ENCODE data around the gene ARFRP1. TPM values are rescaled to one million over a fixed set of nuclear protein-coding genes. Genes with fewer than 3 reads are reported as not detected.
"Not testable (repeated sequence)": the region's sequence is repeated elsewhere in the genome, so short reads cannot be mapped to it uniquely, and the experiment has no call there.

ARFRP1 gene
- total RNA-seq, 1 donor from 2014 or later: 52.2 TPM

DNA sequence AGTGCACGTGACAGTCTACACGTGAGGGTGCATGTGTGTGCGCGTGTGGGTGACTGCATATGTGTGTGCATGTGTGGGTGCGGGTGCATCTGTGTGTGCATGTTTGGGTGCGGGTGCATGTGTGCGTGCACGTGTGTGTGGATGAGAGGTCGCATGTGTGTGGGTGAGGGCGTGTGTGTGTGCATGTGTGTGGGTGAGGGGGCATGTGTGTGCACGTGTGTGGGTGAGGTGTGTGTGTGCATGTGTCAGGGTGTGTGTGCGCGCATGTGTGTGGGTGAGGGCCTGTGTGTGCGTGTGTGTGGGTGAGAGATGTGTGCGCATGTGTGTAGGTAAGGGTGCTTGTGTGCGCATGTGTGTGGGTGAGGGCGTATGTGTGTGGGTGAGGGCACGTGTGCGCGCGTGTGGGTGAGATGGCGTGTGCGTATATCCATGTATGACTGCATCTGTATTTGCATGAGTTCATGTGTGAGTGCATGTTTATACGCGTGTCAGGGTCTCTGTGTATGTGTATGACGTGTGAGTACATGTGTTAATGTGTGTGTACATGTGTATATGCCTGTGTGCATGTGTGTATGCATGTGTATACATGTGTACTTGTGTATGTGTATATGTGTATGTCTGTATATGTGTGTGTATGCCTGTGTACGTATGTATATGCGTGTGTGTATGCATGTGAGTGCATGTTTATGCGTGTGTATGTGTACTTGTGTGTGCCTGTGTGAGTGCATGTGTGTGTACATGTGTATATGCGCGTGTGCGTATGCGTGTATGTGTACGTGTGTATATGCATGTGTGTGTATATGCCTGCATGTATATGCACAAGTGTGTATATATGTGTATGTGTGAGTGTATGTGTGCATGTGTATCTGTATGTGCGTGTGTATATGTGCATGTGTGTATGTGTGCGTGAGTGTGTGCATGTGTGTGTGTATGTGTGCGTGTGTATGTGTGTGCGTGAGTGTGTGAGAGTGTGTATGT, 24.6 kb upstream of the ARFRP1 start:
- DNase-seq (ENCODE audit: low spot score): no peak

DNA sequence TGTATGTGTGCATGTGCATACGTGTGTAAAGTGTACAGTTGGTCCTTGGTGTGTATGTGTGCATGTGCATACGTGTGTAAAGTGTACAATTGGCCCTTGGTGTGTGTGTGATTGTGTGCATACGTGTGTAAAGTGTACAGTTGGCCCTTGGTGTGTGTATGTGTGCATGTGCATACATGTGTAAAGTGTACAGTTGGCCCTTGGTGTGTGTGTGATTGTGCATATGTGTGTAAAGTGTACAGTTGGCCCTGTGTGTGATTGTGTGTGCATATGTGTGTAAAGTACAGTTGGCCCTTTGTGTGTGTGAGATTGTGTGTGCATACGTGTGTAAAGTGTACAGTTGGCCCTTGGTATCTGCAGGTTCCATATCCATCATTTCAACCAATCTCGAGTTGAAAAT, 23.6 kb upstream of the ARFRP1 start:
- DNase-seq (ENCODE audit: low spot score): no peak

DNA sequence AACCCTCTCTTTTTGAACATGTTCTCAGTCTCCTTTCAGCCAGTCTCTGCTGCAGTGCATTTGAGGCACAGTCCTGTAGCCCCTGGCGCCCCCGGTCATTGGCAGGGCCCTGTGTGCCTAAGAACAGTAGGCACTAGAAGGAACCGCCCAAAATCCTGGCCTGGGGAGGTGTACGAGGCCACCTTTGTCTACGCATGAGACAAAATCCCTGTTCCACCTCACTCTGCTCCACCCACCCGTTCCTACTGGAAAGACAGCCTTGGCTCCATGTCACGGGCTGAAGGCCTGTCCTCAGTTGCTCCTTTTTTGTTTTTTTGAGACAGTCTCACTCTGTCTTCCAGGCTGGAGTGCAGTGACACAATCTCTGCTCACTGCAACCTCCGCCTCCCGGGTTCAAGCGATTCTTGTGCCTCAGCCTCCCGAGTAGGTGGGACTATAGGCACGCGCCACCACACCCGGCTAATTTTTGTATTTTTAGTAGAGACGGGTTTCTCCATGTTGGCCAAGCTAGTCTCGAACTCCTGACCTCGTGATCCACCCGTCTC, 22.5 kb upstream of the ARFRP1 start:
- DNase-seq (ENCODE audit: low spot score): not testable (repeated sequence)

DNA sequence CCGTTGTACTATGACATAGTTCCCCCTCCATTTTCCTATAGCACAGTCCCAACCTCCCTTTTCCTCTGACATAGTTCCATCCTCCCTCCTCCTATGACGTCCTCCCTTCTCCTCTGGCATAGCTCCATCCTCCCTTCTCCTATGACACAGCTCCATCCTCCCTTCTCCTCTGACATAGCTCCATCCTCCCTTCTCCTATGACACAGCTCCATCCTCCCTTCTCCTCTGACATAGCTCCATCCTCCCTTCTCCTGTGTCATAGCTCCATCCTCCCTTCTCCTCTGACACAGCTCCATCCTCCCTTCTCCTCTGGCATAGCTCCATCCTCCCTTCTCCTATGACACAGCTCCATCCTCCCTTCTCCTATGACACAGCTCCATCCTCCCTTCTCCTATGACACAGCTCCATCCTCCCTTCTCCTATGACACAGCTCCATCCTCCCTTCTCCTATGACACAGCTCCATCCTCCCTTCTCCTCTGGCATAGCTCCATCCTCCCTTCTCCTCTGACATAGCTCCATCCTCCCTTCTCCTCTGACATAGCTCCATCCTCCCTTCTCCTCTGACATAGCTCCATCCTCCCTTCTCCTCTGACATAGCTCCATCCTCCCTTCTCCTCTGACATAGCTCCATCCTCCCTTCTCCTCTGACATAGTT, 15.3 kb upstream of the ARFRP1 start:
- DNase-seq (ENCODE audit: low spot score): not testable (repeated sequence)

DNA sequence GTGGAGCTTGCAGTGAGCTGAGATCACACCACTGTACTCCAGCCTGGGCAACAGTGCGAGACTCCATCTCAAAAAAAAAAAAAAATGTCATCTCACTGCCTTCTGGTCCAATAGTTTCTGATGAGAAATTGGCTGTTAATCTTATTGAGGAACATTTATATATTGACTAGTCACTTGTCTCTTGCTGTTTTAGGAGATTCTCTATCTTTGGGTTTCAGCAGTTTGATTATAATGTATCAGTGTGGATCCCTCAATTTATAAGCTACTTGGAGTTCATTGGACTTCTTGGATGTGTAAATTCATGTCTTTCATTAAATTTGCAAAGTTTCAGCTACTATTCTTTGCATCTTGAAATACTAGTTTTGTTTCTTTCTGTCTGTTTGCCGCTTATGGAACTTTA, 11.2 kb upstream of the ARFRP1 start:
- DNase-seq (ENCODE audit: low spot score): no peak

- no peak for DNase-seq (ENCODE audit: low spot score)
Measured at GRCh38 chr20:63714858-63715257, 7.1 kb upstream of the ARFRP1 start.

DNA sequence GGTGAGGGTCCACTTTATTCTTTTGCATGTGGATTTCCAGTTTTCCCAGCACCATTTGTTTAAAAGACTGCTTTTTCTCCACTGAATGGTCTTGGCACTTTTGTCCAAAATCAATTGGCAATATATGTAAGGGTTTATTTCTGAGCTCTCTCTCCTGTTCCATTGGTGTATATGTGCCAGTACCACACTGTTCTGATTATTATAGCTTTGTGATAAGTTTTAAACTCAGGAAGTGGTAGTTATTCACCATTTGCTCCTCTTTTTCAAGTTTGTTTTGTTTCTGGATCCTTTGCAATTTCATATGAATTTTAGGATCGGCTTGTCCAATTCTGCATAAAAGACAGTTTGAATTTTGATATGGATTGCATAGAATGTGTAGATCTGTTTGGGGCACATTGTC, 4.4 kb upstream of the ARFRP1 start:
- no peak for DNase-seq (ENCODE audit: low spot score)

DNA sequence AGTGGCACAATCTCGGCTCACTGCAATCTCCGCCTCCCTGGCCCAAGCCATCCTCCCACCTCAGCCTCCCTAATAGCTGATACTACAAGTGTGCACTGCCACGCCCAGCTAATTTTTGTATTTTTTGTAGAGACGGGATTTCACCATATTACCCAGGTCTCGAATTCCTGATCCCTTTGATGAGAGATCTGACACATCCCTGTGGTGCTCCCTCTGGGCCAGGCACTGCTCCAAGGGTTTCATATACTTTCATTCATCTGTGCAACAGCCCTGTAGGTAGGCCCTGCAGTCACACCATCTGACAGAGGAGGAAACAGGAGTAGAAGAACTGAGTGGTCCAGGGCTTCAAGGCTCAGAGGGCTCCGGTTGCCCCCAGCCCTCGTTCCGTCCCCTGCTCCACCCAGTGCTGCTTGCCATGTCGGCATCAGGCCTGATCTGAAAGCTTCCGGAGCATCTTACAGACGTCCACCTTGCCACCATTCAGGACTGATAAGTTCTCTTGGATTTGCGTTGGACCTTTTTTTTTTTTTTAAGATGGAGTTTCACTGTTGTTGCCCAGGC, 3.4 kb upstream of the ARFRP1 start:
- no peak for DNase-seq (ENCODE audit: low spot score)

GRCh38 chr20:63709149-63709527, 1.4 kb upstream of the ARFRP1 start:
- DNase-seq (ENCODE audit: low spot score): no peak

- DNase-seq (ENCODE audit: low spot score): no peak
Measured at GRCh38 chr20:63708301-63709148, 749 bp upstream of the ARFRP1 start.

DNA sequence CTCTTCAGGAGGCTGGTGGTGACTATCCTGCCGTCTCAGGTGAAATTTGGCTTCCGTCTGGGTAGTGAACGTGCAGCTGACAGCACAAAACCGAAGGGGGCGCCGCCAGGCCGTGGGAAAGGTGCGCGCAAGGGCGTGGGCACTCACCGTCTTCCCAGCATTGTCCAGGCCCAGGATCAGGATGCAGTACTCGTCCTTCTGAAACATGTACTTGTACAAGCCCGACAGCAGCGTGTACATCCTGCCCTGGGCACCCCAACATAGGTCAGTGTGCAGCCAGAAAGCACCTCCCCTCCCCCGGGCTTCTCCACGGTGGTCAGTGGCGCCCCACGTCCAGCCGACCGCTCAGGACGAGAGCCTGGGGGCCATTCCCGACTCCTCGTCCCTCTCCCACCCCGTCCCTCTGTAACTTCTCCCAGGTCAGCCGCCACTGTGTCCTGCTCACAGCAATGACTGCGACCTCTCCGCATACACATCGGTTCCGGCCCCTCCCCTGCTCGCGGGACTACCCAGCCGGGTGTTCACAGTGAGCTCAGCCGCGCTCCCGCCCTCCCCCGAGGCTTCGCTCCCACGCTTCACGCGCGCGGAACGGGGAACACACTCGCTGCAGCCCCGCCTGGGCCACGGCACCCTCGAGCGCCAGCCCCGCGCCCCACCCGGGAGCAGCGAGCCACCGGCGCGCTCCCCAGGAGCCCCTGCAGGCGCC, 771 bp downstream of the ARFRP1 start:
- no peak for DNase-seq (ENCODE audit: low spot score)

GRCh38 chr20:63706027-63706695, 1.6 kb downstream of the ARFRP1 start:
- DNase-seq (ENCODE audit: low spot score): no peak

DNA sequence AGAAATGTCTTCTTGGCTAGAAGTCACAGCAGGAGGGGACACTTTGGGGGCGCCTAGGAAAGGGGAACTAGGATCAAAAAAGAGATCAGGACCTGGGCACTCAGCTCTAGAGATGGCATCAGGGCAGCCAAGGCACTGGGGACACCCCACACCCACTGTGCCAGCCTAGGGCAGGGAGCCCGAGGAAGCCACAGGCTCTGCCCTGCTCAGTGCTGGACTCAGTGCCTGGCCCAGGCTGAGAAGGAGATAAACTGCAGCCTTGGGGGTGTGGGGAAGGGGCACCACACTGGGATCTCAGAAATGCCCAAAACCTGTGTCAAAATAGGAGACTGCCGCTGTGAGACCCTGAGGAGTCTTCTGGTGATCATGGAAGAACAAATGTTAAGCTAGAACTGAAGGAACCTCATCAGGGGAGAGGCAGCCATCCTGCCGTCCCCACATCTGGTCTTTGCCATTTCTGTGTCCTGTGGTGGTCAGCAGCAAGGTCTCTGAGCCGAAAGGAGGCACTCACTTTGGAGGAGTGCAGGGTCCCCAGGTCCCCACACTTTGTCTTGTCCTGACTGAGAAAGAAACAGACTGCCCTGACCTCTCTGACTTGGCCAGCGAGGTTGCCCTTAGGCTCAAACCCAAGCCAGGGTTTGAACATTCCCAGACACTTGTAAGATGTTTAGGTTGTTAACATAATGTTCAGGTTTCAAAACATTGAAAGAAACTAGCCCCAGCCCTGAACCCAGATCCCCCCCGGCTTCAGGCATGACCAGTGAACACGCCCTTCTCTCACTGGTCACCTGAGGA, 2.3 kb downstream of the ARFRP1 start:
- DNase-seq (ENCODE audit: low spot score): no peak

DNA sequence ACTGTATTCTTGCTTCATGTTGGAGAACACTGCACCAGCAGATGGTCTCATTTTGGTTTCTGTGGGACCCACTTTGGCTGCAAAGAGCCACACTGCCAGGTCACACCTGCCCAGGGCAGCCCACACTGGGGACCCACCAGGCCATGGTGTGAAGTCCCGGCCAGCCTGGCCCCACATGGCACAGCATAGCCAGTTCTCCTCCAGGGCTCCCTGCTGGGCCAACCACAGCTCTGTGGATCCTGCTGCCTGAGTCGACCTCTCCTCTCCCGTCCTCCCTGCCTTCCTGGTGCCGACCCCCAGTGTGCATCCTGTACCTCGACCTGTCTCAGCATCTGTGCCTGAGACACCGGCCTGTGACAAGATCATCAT, 3.0 kb downstream of the ARFRP1 start:
- DNase-seq (ENCODE audit: low spot score): no peak

- DNase-seq (ENCODE audit: low spot score): no peak
Measured at GRCh38 chr20:63703976-63704748, 3.6 kb downstream of the ARFRP1 start.

DNA sequence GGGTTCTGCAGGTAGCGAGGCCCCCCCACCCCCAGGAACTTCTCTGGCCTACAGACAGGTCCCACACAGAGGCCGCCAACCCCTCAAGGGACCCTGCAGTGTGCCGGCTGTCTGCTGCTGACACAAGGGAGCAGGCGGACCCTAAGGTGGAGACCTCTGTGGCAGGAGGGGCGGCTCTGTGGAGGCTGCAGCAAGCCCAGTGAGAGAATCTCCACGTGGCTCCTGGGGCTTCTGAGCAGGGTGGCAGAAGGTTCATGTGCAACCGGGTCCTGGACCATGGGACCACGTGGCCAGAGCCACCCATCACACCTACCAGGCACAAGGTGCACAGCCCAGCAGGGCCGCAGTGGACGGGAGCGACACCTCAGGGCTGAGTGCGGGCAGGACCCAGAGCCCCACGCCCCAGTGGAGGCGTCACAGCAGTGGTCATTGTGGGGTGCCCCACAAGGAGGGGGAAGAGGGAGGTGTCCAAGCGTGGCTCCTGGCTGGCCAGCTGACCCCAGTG, 4.3 kb downstream of the ARFRP1 start:
- peak; percentile 8 for DNase-seq (ENCODE audit: low spot score)

- peak; percentile 8 for DNase-seq (ENCODE audit: low spot score)
Measured at GRCh38 chr20:63702751-63703470, 4.9 kb downstream of the ARFRP1 start.

All from mucosa of gallbladder (tissue), 1 donor.